ENCODE measurements around the gene SEMA4A.

SEMA4A gene

GRCh38 chr1:156140879-156141707 is 12.3 kb upstream of the SEMA4A start:
- TF ChIP-seq CTCF (IDR thresholded peaks at IDR 0.05), result peak; percentile 62

- no peak for TF ChIP-seq CTCF (IDR thresholded peaks at IDR 0.05)
These were observed 9.5 kb upstream of the SEMA4A start for GRCh38 chr1:156143765-156144489.

GRCh38 chr1:156144742-156145141 is 8.6 kb upstream of the SEMA4A start:
- no peak for TF ChIP-seq CTCF (IDR thresholded peaks at IDR 0.05)

GRCh38 chr1:156145650-156146019 is 7.8 kb upstream of the SEMA4A start:
- TF ChIP-seq CTCF (IDR thresholded peaks at IDR 0.05), result no peak

GRCh38 chr1:156146020-156146768 is 7.2 kb upstream of the SEMA4A start:
- peak; percentile 78 for TF ChIP-seq CTCF (IDR thresholded peaks at IDR 0.05)

- no peak for TF ChIP-seq CTCF (IDR thresholded peaks at IDR 0.05)
These were observed 6.5 kb upstream of the SEMA4A start for GRCh38 chr1:156146769-156147405.

GRCh38 chr1:156148216-156148615 is 5.2 kb upstream of the SEMA4A start:
- TF ChIP-seq CTCF (IDR thresholded peaks at IDR 0.05), result no peak
